ENCODE results near the gene CDC42BPB.

GRCh38 chr14:103043257-103044015, 13.9 kb downstream of the CDC42BPB start:
- TF ChIP-seq, protein P1, sequence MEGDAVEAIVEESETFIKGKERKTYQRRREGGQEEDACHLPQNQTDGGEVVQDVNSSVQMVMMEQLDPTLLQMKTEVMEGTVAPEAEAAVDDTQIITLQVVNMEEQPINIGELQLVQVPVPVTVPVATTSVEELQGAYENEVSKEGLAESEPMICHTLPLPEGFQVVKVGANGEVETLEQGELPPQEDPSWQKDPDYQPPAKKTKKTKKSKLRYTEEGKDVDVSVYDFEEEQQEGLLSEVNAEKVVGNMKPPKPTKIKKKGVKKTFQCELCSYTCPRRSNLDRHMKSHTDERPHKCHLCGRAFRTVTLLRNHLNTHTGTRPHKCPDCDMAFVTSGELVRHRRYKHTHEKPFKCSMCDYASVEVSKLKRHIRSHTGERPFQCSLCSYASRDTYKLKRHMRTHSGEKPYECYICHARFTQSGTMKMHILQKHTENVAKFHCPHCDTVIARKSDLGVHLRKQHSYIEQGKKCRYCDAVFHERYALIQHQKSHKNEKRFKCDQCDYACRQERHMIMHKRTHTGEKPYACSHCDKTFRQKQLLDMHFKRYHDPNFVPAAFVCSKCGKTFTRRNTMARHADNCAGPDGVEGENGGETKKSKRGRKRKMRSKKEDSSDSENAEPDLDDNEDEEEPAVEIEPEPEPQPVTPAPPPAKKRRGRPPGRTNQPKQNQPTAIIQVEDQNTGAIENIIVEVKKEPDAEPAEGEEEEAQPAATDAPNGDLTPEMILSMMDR (conservative IDR thresholded peaks at IDR 0.05 in 1 of 2, IDR thresholded peaks at IDR 0.05 in 1 of 2; ENCODE audit: extremely low read depth in 1 of 2, insufficient read depth in 1 of 2, low read depth in 1 of 2, low read length in 2 of 2) = no peak
- TF ChIP-seq EZH2 (IDR thresholded peaks at IDR 0.05; ENCODE audit: borderline replicate concordance, low read length) = no peak

Data from mammary epithelial cell (primary cell).